Measurements from ENCODE around the gene COL16A1. TPM values are rescaled to one million over a fixed set of nuclear protein-coding genes. Genes with fewer than 3 reads are reported as not detected.

Gene COL16A1
- total and polyA plus RNA-seq, 2 of the 13 experiments (the other 11 are each of a cell fraction or from before 2014, with no cell fraction given) = 4.3 to 12.2 TPM

GRCh38 chr1:31640179-31640578, 63.6 kb downstream of the COL16A1 start:
- BruUV-seq (replicated peaks) = no TSS peak
- Histone ChIP-seq H3K4me2 (ENCODE audit: low read depth, low read length) (no peak overlapping the region), H3K27me3 (ENCODE audit: control insufficient read depth in 1 of 2, insufficient read depth in 2 of 2, low read length in 2 of 2) (no peaks in the 10 kb centered on the region; a peak in 1 of 5 replicates), H4K20me1 (ENCODE audit: insufficient read depth, low read length) (peaks cover 4% of the 10 kb centered on the region), H2AFZ (ENCODE audit: low read length) (no peak overlapping the region), H3K4me3 (replicated peaks in 1 of 3; ENCODE audit: insufficient read depth in 1 of 3, low read depth in 2 of 3, low read length in 3 of 3) (no peak overlapping the region), H3K79me2 (ENCODE audit: insufficient read depth, low read length) (peaks cover 75% of the 10 kb centered on the region), H3K36me3 (replicated peaks in 1 of 2; ENCODE audit: control insufficient read depth in 1 of 2, insufficient read depth in 2 of 2, low read length in 2 of 2) (peaks cover 2 to 9% of the 10 kb centered on the region in 2 experiments; a peak in 3 of 5 replicates), H3K27ac (ENCODE audit: extremely low read length, insufficient read depth, low read length) (no peak overlapping the region), H3K4me1 (ENCODE audit: insufficient read depth, low read length) (peaks cover 35% of the 10 kb centered on the region), H3K9me3 (ENCODE audit: low read length) (no peaks in the 10 kb centered on the region), H3K9ac (ENCODE audit: insufficient read depth, low read depth, low read length) (no peak overlapping the region)
- FAIRE-seq = no peak
- no peak for ATAC-seq
- in situ Hi-C loops (cut with HindIII; ENCODE audit: extremely low pct_ligation_motif_present, low pct_unique_long_range_greater_than_20kb) (no loop called here), intact Hi-C loops (cut with micrococcal nuclease; ENCODE audit: unreplicated experiment) (no loop called here)
- TF ChIP-seq, protein P1, sequence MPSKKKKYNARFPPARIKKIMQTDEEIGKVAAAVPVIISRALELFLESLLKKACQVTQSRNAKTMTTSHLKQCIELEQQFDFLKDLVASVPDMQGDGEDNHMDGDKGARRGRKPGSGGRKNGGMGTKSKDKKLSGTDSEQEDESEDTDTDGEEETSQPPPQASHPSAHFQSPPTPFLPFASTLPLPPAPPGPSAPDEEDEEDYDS (CRISPR knock-in tag; IDR thresholded peaks at IDR 0.05) = no peak
- no peak for TF ChIP-seq ZNF451 (CRISPR knock-in tag; IDR thresholded peaks at IDR 0.05)
- no peak for TF ChIP-seq ZSCAN20 (CRISPR knock-in tag; IDR thresholded peaks at IDR 0.05; ENCODE audit: borderline replicate concordance)
- no peak for TF ChIP-seq ZFP36L2 (CRISPR knock-in tag; IDR thresholded peaks at IDR 0.05)
- TF ChIP-seq, protein P2, sequence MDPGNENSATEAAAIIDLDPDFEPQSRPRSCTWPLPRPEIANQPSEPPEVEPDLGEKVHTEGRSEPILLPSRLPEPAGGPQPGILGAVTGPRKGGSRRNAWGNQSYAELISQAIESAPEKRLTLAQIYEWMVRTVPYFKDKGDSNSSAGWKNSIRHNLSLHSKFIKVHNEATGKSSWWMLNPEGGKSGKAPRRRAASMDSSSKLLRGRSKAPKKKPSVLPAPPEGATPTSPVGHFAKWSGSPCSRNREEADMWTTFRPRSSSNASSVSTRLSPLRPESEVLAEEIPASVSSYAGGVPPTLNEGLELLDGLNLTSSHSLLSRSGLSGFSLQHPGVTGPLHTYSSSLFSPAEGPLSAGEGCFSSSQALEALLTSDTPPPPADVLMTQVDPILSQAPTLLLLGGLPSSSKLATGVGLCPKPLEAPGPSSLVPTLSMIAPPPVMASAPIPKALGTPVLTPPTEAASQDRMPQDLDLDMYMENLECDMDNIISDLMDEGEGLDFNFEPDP (CRISPR knock-in tag; conservative IDR thresholded peaks at IDR 0.05) = no peak
- TF ChIP-seq ETV5 (CRISPR knock-in tag; IDR thresholded peaks at IDR 0.05; ENCODE audit: borderline replicate concordance) = no peak
- no peak for TF ChIP-seq NONO (IDR thresholded peaks at IDR 0.05)
- TF ChIP-seq NONO (CRISPR knock-in tag; conservative IDR thresholded peaks at IDR 0.05) = no peak
- no peak for TF ChIP-seq ZMAT3 (CRISPR knock-in tag; conservative IDR thresholded peaks at IDR 0.05)
- no peak for TF ChIP-seq KDM6A (CRISPR knock-in tag; IDR thresholded peaks at IDR 0.05; ENCODE audit: low read depth)
- no peak for TF ChIP-seq PHF21A (CRISPR knock-in tag; IDR thresholded peaks at IDR 0.05)
- TF ChIP-seq CBX5 (CRISPR knock-in tag; IDR thresholded peaks at IDR 0.05; ENCODE audit: borderline replicate concordance) = no peak
- ChIA-PET POLR2A (no interaction called here), CTCF (ENCODE audit: low intra/inter-chr PET ratio, low total read pairs) (no interaction called here)
- DNase-seq (ENCODE audit: low spot score) = no peak
